HEK293 (cell line): ENCODE data around the gene PTPRN2.

Experiments used
- CTCF ChIA-PET: fragments of 350-600 bp; formaldehyde crosslinking; extraction: SDS; loops from one replicate; lab custom pipeline; 2021; ENCODE audit warnings: antibody characterized with exemption; lab: Yijun Ruan, JAX
- POLR2A ChIA-PET: fragments of 300-600 bp; formaldehyde crosslinking; extraction: SDS; loops from one replicate; lab custom pipeline; 2020; ENCODE audit warnings: antibody characterized with exemption, inconsistent platforms; lab: Yijun Ruan, JAX
- H3K27ac ChIP-seq: fragments of 200-500 bp; sonication (Bioruptor generic); 2 replicates; pipeline ENCODE4 v1.5.1; 2014; ENCODE audit warnings: low read depth, low read length, control low read depth, inconsistent platforms; ENCODE audit errors: extremely low read depth
- H3K36me3 ChIP-seq, 2 experiments: fragments of 200-500 bp in 1 of 2; sonication (Bioruptor generic) in 1 of 2; 1 replicate in 1 of 2; 2 replicates in 1 of 2; pipeline ENCODE4 v1.5.1; 2014 to 2017; ENCODE audit warnings: inconsistent platforms in 2 of 2, low read length in 2 of 2; ENCODE audit not compliant: control insufficient read depth in 2 of 2, insufficient read depth in 1 of 2
- H3K4me1 ChIP-seq: fragments of 200-500 bp; sonication (Bioruptor generic); 2 replicates; pipeline ENCODE4 v1.5.1; 2014; ENCODE audit warnings: mild to moderate bottlenecking, low read length, inconsistent platforms; ENCODE audit not compliant: control insufficient read depth, insufficient read depth
- H3K4me3 ChIP-seq: 2 replicates; pipeline ENCODE4 v1.5.1; 2011; ENCODE audit warnings: low read depth, mild to moderate bottlenecking, control low read depth, low read length, moderate library complexity
- H3K9me3 ChIP-seq: fragments of 200-500 bp; sonication (Bioruptor generic); 2 replicates; pipeline ENCODE4 v1.5.1; 2014; ENCODE audit warnings: low read depth, low read length, inconsistent platforms; ENCODE audit not compliant: control insufficient read depth, insufficient read depth
- KLF17 ChIP-seq: fragments of 450-650 bp; formaldehyde crosslinking; IDR thresholded peaks from 2 replicates; pipeline ENCODE4 v1.5.1; 2016; ENCODE audit warnings: missing biosample characterization, missing genetic modification characterization
- REPIN1 ChIP-seq: fragments of 450-650 bp; formaldehyde crosslinking; IDR thresholded peaks from 2 replicates; pipeline ENCODE4 v1.5.1; 2017; ENCODE audit warnings: missing biosample characterization, missing genetic modification characterization, low read depth
- ZBTB1 ChIP-seq: fragments of 450-650 bp; formaldehyde crosslinking; IDR thresholded peaks from 2 replicates; pipeline ENCODE4 v1.5.1; 2016; ENCODE audit warnings: missing biosample characterization, missing genetic modification characterization
- ZBTB8A ChIP-seq: fragments of 450-650 bp; formaldehyde crosslinking; IDR thresholded peaks from 2 replicates; pipeline ENCODE4 v1.5.1; 2016; ENCODE audit warnings: missing biosample characterization, missing genetic modification characterization
- ZIC2 ChIP-seq: fragments of 450-650 bp; formaldehyde crosslinking; IDR thresholded peaks from 2 replicates; pipeline ENCODE4 v1.5.1; 2016; ENCODE audit warnings: missing biosample characterization, missing genetic modification characterization
- ZNF133 ChIP-seq: fragments of 450-650 bp; formaldehyde crosslinking; IDR thresholded peaks from 2 replicates; pipeline ENCODE4 v1.5.1; 2016; ENCODE audit warnings: missing biosample characterization, missing genetic modification characterization
- ZNF214 ChIP-seq: fragments of 450-650 bp; formaldehyde crosslinking; IDR thresholded peaks from 2 replicates; pipeline ENCODE4 v1.5.1; 2017; ENCODE audit warnings: missing biosample characterization, mild to moderate bottlenecking, missing genetic modification characterization, borderline replicate concordance
- ZNF341 ChIP-seq: fragments of 450-650 bp; formaldehyde crosslinking; IDR thresholded peaks from 2 replicates; pipeline ENCODE4; 2016; ENCODE audit warnings: low read depth, missing biosample characterization, missing genetic modification characterization
- ZNF394 ChIP-seq: fragments of 450-650 bp; formaldehyde crosslinking; IDR thresholded peaks from 2 replicates; pipeline ENCODE4 v1.5.1; 2016; ENCODE audit warnings: missing biosample characterization, missing genetic modification characterization, mild to moderate bottlenecking, moderate library complexity, borderline replicate concordance
- ZNF398 ChIP-seq: fragments of 450-650 bp; formaldehyde crosslinking; IDR thresholded peaks from 2 replicates; pipeline ENCODE4 v1.5.1; 2017; ENCODE audit warnings: missing biosample characterization, missing genetic modification characterization
- ZNF48 ChIP-seq: fragments of 450-650 bp; formaldehyde crosslinking; IDR thresholded peaks from 2 replicates; pipeline ENCODE4 v1.5.1; 2016; ENCODE audit warnings: missing biosample characterization, missing genetic modification characterization
- ZNF518A ChIP-seq: fragments of 450-650 bp; formaldehyde crosslinking; conservative IDR thresholded peaks from 2 replicates; pipeline ENCODE4 v1.5.1; 2016; ENCODE audit warnings: low read depth, missing biosample characterization, missing genetic modification characterization
- ZNF555 ChIP-seq: fragments of 450-650 bp; formaldehyde crosslinking; conservative IDR thresholded peaks from 2 replicates; pipeline ENCODE4 v1.5.1; 2017; ENCODE audit warnings: missing biosample characterization, mild to moderate bottlenecking, missing genetic modification characterization, inconsistent platforms
- ZNF639 ChIP-seq: fragments of 450-650 bp; formaldehyde crosslinking; IDR thresholded peaks from 2 replicates; pipeline ENCODE4 v1.5.1; 2016; ENCODE audit warnings: missing biosample characterization, missing genetic modification characterization
- ZNF645 ChIP-seq: fragments of 450-650 bp; formaldehyde crosslinking; IDR thresholded peaks from 2 replicates; pipeline ENCODE4; 2016; ENCODE audit warnings: missing biosample characterization, missing genetic modification characterization
- ZNF660 ChIP-seq: fragments of 450-650 bp; IDR thresholded peaks from 2 replicates; pipeline ENCODE4 v1.5.1; 2018; ENCODE audit warnings: missing biosample characterization, mild to moderate bottlenecking, missing genetic modification characterization
- ZNF692 ChIP-seq: fragments of 450-650 bp; formaldehyde crosslinking; IDR thresholded peaks from 2 replicates; pipeline ENCODE4 v1.5.1; 2016; ENCODE audit warnings: missing biosample characterization, missing genetic modification characterization

The PTPRN2 gene

GRCh38 chr7:158051776-158052175 lies 535.8 kb downstream of the PTPRN2 start (continued):
- no peak for TF ChIP-seq ZNF398
- TF ChIP-seq ZBTB1 (tag by site-specific recombination): no peak
- no peak for TF ChIP-seq ZNF692 (tag by site-specific recombination)
- no peak for TF ChIP-seq ZNF133 (tag by site-specific recombination)
- TF ChIP-seq ZNF48 (tag by site-specific recombination): no peak
- no peak for TF ChIP-seq KLF17 (tag by site-specific recombination)
- TF ChIP-seq ZNF214 (tag by site-specific recombination): no peak
- TF ChIP-seq ZNF645: no peak
- TF ChIP-seq, all 188 proteins: peak for 0

GRCh38 chr7:158050978-158051651 lies 536.5 kb downstream of the PTPRN2 start:
- TF ChIP-seq ZIC2 (tag by site-specific recombination) (peak; percentile 32; the same call in 1 of the 2 replicates), ZBTB8A (tag by site-specific recombination) (no peak), ZNF518A (tag by site-specific recombination) (no peak)
- no peaks in the 10 kb centered on the region for H3K4me1 ChIP-seq
- H3K9me3 ChIP-seq: no peaks in the 10 kb centered on the region
- H3K27ac ChIP-seq: no peak overlapping the region
- no peak overlapping the region for H3K4me3 ChIP-seq
- H3K36me3 ChIP-seq: no peaks in the 10 kb centered on the region
- POLR2A ChIA-PET: no interaction called here
- CTCF ChIA-PET: no interaction called here

- Histone ChIP-seq H3K9me3 (no peaks in the 10 kb centered on the region), H3K4me3 (no peak overlapping the region), H3K36me3 (no peaks in the 10 kb centered on the region), H3K27ac (no peak overlapping the region), H3K4me1 (no peaks in the 10 kb centered on the region)
- POLR2A ChIA-PET: no interaction called here
- TF ChIP-seq ZNF660 (tag by site-specific recombination): no peak
- TF ChIP-seq ZNF341 (tag by site-specific recombination): 0 out of 2 replicates have a peak, but pooled peaks have one; percentile 25
- no peak for TF ChIP-seq ZNF639 (tag by site-specific recombination)
- no peak for TF ChIP-seq ZNF394 (tag by site-specific recombination)
- no peak for TF ChIP-seq ZNF555 (tag by site-specific recombination)
- no peak for TF ChIP-seq REPIN1
- TF ChIP-seq, all 188 proteins: peak for 1
- CTCF ChIA-PET: no interaction called here
Observed at GRCh38 chr7:158050441-158050977, 537.1 kb downstream of the PTPRN2 start.
